ENCODE measurements around the gene FAM83C. TPM values are rescaled to one million over a fixed set of nuclear protein-coding genes. Genes with fewer than 3 reads are reported as not detected.

FAM83C gene
- total RNA-seq, 1 experiment from 2014 or later, result not detected

Other genes with a start within 250 kb of the FAM83C start
- gene TRPC4AP, start 199.6 kb downstream of the FAM83C start, total RNA-seq (2014; rRNA removed; shearing (Covaris generic)), result 32.8 and 34.8 TPM in 2 replicates
- 94.9 and 103 TPM in 2 replicates for gene EDEM2, start 145.1 kb downstream of the FAM83C start, total RNA-seq (2014; rRNA removed; shearing (Covaris generic))
- 41.0 and 45.2 TPM in 2 replicates for gene PROCR, start 120.4 kb downstream of the FAM83C start, total RNA-seq (2014; rRNA removed; shearing (Covaris generic))
- gene MMP24, start 65.7 kb downstream of the FAM83C start, total RNA-seq (2014; rRNA removed; shearing (Covaris generic)), result 0.24 and 0.32 TPM in 2 replicates
- gene MMP24OS, start 14.3 kb downstream of the FAM83C start, total RNA-seq (2014; rRNA removed; shearing (Covaris generic)), result 13.2 and 16.1 TPM in 2 replicates
- 154 and 178 TPM in 2 replicates for gene EIF6, start 7.7 kb downstream of the FAM83C start, total RNA-seq (2014; rRNA removed; shearing (Covaris generic))
- gene UQCC1, start 119.5 kb upstream of the FAM83C start, total RNA-seq (2014; rRNA removed; shearing (Covaris generic)), result 37.8 and 42.9 TPM in 2 replicates
- gene GDF5, start 145.8 kb upstream of the FAM83C start, total RNA-seq (2014; rRNA removed; shearing (Covaris generic)), result not detected in 2 replicates
- 36.5 and 39.3 TPM in 2 replicates for gene CEP250, start 163.2 kb upstream of the FAM83C start, total RNA-seq (2014; rRNA removed; shearing (Covaris generic))
- not detected in 2 replicates for gene C20orf173, start 237.2 kb upstream of the FAM83C start, total RNA-seq (2014; rRNA removed; shearing (Covaris generic))
- gene ERGIC3, start 249.7 kb upstream of the FAM83C start, total RNA-seq (2014; rRNA removed; shearing (Covaris generic)), result 373 and 383 TPM in 2 replicates

Measured in SK-MEL-5 (cell line).